H1 (cell line): ENCODE measurements around the gene KRCC1. TPM values are rescaled to one million over a fixed set of nuclear protein-coding genes. Genes with fewer than 3 reads are reported as not detected.

Experiments used
- CTCF ChIA-PET: fragments of 300-600 bp; sonication (Branson Sonifier 250); formaldehyde crosslinking; loops from one replicate; lab custom pipeline; 2021; ENCODE audit not compliant: partially characterized antibody; lab: Charles Lee
- POLR2A ChIA-PET: fragments of 300-600 bp; sonication (Branson Sonifier 250); formaldehyde crosslinking; loops from one replicate; lab custom pipeline; 2021; ENCODE audit warnings: inconsistent platforms; ENCODE audit not compliant: partially characterized antibody; lab: Charles Lee
- DNase-seq, 2 experiments: peaks; one replicate each; pipeline versions ENCODE4 v3.0.0 to v3.0.0-alpha.2; 2010 to 2022; ENCODE audit warnings: low spot score in 2 of 2, low read depth in 1 of 2, mixed read lengths in 1 of 2
- FAIRE-seq: peaks from 2 replicates; lab custom pipeline; 2011; peaks lifted over from hg19 to GRCh38; lab: Jason Lieb, UNC
- H2AFZ ChIP-seq: 2 replicates; pipeline ENCODE4 v1.8.1; 2012; ENCODE audit warnings: low read length, inconsistent platforms
- H2AK5ac ChIP-seq: 2 replicates; pipeline ENCODE4 v1.6.1; 2013; ENCODE audit warnings: low read depth, low read length
- H2BK120ac ChIP-seq: replicated peaks from 2 replicates; pipeline ENCODE3; 2013; ENCODE audit warnings: low read depth, low read length, inconsistent platforms
- H2BK12ac ChIP-seq: 2 replicates; pipeline ENCODE4 v1.6.1; 2013; ENCODE audit warnings: low read depth, low read length
- H2BK15ac ChIP-seq: 2 replicates; pipeline ENCODE4 v1.6.1; 2013; ENCODE audit warnings: low read length
- H2BK20ac ChIP-seq: 2 replicates; pipeline ENCODE4 v1.6.1; 2013; ENCODE audit warnings: low read length
- H2BK5ac ChIP-seq: 2 replicates; pipeline ENCODE4 v1.6.1; 2013; ENCODE audit warnings: low read depth, low read length
- H3K14ac ChIP-seq: 2 replicates; pipeline ENCODE4 v1.6.1; 2013; ENCODE audit warnings: inconsistent platforms; ENCODE audit not compliant: insufficient read length
- H3K18ac ChIP-seq: 2 replicates; pipeline ENCODE4 v1.6.1; 2013; ENCODE audit warnings: low read length; ENCODE audit errors: extremely low read depth
- H3K23ac ChIP-seq: 2 replicates; pipeline ENCODE4 v1.6.1; 2013; ENCODE audit warnings: inconsistent platforms; ENCODE audit not compliant: insufficient read length
- H3K23me2 ChIP-seq: 2 replicates; pipeline ENCODE4 v1.6.1; 2013; ENCODE audit warnings: low read depth, low read length
- H3K27ac ChIP-seq: 2 replicates; pipeline ENCODE4 v1.6.1; 2011; ENCODE audit warnings: low read depth, low read length, inconsistent platforms
- H3K27me3 ChIP-seq, 4 experiments: replicated peaks in 1 of 4; 1 replicate in 1 of 4; 2 replicates in 3 of 4; pipeline versions ENCODE4 v1.6.1 to v1.8.1; 2011 to 2013; ENCODE audit warnings: low read length in 3 of 4, mild to moderate bottlenecking in 3 of 4, inconsistent platforms in 2 of 4, mixed read lengths in 2 of 4, moderate library complexity in 1 of 4; ENCODE audit not compliant: control insufficient read depth in 3 of 4, insufficient read depth in 3 of 4; ENCODE audit errors: extremely low read depth in 1 of 4
- H3K36me3 ChIP-seq, 4 experiments: 2 replicates each; pipeline versions ENCODE4 v1.6.1 to v1.8.1; 2011 to 2013; ENCODE audit warnings: mild to moderate bottlenecking in 4 of 4, low read length in 3 of 4, moderate library complexity in 2 of 4, control low read depth in 1 of 4, inconsistent platforms in 1 of 4; ENCODE audit not compliant: insufficient read depth in 4 of 4, control insufficient read depth in 2 of 4
- H3K4ac ChIP-seq: replicated peaks from 2 replicates; pipeline ENCODE3; 2013; ENCODE audit warnings: low read length, low read depth, mixed read lengths, inconsistent platforms; ENCODE audit not compliant: insufficient read length
- H3K4me1 ChIP-seq, 4 experiments: replicated peaks in 1 of 4; 1 replicate in 1 of 4; 2 replicates in 3 of 4; pipeline versions ENCODE4 v1.6.1 to v1.8.1; 2011 to 2013; ENCODE audit warnings: low read length in 3 of 4, inconsistent platforms in 2 of 4, mixed read lengths in 1 of 4; ENCODE audit not compliant: insufficient read depth in 4 of 4, control insufficient read depth in 3 of 4
- H3K4me2 ChIP-seq, 2 experiments: 2 replicates each; pipeline versions ENCODE4 v1.6.1 to v1.8.1; 2011 to 2013; ENCODE audit warnings: low read depth in 2 of 2, low read length in 2 of 2, control low read depth in 1 of 2, inconsistent platforms in 1 of 2, mild to moderate bottlenecking in 1 of 2; ENCODE audit not compliant: insufficient read depth in 1 of 2
- H3K4me3 ChIP-seq, 4 experiments: fragments of 200-600, 300-600 bp in 1 of 4; sonication (generic), shearing (Covaris generic), sonication (Bioruptor Twin) in 1 of 4; 2 replicates each; pipeline versions ENCODE4 v1.5.1 to v1.8.1; 2011 to 2016; ENCODE audit warnings: low read length in 4 of 4, low read depth in 3 of 4, control low read depth in 2 of 4, inconsistent platforms in 2 of 4, mild to moderate bottlenecking in 2 of 4, mixed read lengths in 1 of 4, moderate library complexity in 1 of 4; ENCODE audit not compliant: insufficient read depth in 2 of 4; ENCODE audit errors: extremely low read depth in 1 of 4
- H3K56ac ChIP-seq: replicated peaks from 2 replicates; pipeline ENCODE3; 2013; ENCODE audit warnings: low read depth, mild to moderate bottlenecking, mixed read lengths, low read length, inconsistent platforms; ENCODE audit not compliant: insufficient read length
- H3K79me1 ChIP-seq: 2 replicates; pipeline ENCODE4 v1.6.1; 2013; ENCODE audit warnings: low read depth, low read length, control low read depth
- H3K79me2 ChIP-seq, 2 experiments: 2 replicates each; pipeline versions ENCODE4 v1.6.1 to v1.8.1; 2012 to 2013; ENCODE audit warnings: low read length in 2 of 2, mild to moderate bottlenecking in 2 of 2, inconsistent platforms in 1 of 2; ENCODE audit not compliant: insufficient read depth in 2 of 2, control insufficient read depth in 1 of 2
- H3K9ac ChIP-seq, 4 experiments: replicated peaks in 1 of 4; 1 replicate in 1 of 4; 2 replicates in 3 of 4; pipeline versions ENCODE4 v1.6.1 to v1.8.1; 2011 to 2013; ENCODE audit warnings: low read depth in 3 of 4, low read length in 3 of 4, control low read depth in 2 of 4, mild to moderate bottlenecking in 2 of 4, moderate library complexity in 2 of 4, inconsistent platforms in 1 of 4; ENCODE audit errors: extremely low read depth in 1 of 4
- H3K9me3 ChIP-seq, 2 experiments: 2 replicates each; pipeline versions ENCODE4 v1.6.1 to v1.8.1; 2012 to 2013; ENCODE audit warnings: mild to moderate bottlenecking in 2 of 2, moderate library complexity in 2 of 2, control low read depth in 1 of 2, inconsistent platforms in 1 of 2, low read depth in 1 of 2, low read length in 1 of 2, mixed read lengths in 1 of 2; ENCODE audit not compliant: insufficient read depth in 2 of 2
- H4K20me1 ChIP-seq, 2 experiments: replicated peaks in 1 of 2; 2 replicates each; pipeline versions ENCODE3 to v1.8.1; 2011 to 2013; ENCODE audit warnings: inconsistent platforms in 2 of 2, low read length in 2 of 2, mild to moderate bottlenecking in 1 of 2; ENCODE audit not compliant: insufficient read depth in 2 of 2, control insufficient read depth in 1 of 2
- H4K5ac ChIP-seq: 2 replicates; pipeline ENCODE4 v1.6.1; 2013; ENCODE audit warnings: low read length, low read depth, mixed read lengths, inconsistent platforms; ENCODE audit not compliant: insufficient read length
- H4K8ac ChIP-seq: 2 replicates; pipeline ENCODE4 v1.8.0; 2013; ENCODE audit warnings: mild to moderate bottlenecking, moderate library complexity, low read length, inconsistent platforms; ENCODE audit not compliant: insufficient read depth; ENCODE audit errors: extremely low read depth
- H4K91ac ChIP-seq: replicated peaks from 2 replicates; pipeline ENCODE3; 2013; ENCODE audit warnings: low read length, mixed read lengths, inconsistent platforms; ENCODE audit not compliant: insufficient read length
- BRCA1 ChIP-seq: IDR thresholded peaks from 2 replicates; pipeline ENCODE4 v1.6.1; 2012; ENCODE audit warnings: low read depth, low read length, improper control_type of control experiment
- GTF2F1 ChIP-seq: IDR thresholded peaks from 2 replicates; pipeline ENCODE4 v1.6.1; 2012; ENCODE audit warnings: low read depth, low read length, improper control_type of control experiment, borderline replicate concordance
- MAFK ChIP-seq: IDR thresholded peaks from 2 replicates; pipeline ENCODE4 v1.6.1; 2012; ENCODE audit warnings: low read depth, mild to moderate bottlenecking, improper control_type of control experiment, low read length
- USF2 ChIP-seq: IDR thresholded peaks from 2 replicates; pipeline ENCODE4 v1.6.1; 2011; ENCODE audit warnings: low read length, improper control_type of control experiment
- WGBS, 2 experiments: shearing (Covaris generic) in 1 of 2; methylation state at CpG; one replicate each; pipeline versions ENCODE4 v1.1.6 to v1.1.7; 2013 to 2015; ENCODE audit warnings: low lambda C conversion rate in 2 of 2, mixed read lengths in 2 of 2, inconsistent platforms in 1 of 2, low coverage in 1 of 2, missing lambda C conversion rate in 1 of 2; ENCODE audit not compliant: insufficient replicate concordance in 2 of 2, insufficient coverage in 1 of 2, insufficient read length in 1 of 2; ENCODE audit errors: extremely low coverage in 1 of 2, missing lambda C conversion rate in 1 of 2; 5-methylcytosine and 5-hydroxymethylcytosine counted together
- polyA plus RNA-seq, 7 experiments: library from polyadenylated mRNA; depleted of rRNA in 3 of 7; stranded (reverse) in 5 of 7; unstranded in 2 of 7; fragments of >200 nt in 5 of 7; fragments of 200-250 nt in 2 of 7; gene quantifications; 1 replicate in 5 of 7; 2 replicates in 1 of 7; 4 replicates in 1 of 7; pipeline versions ENCODE4 v1.2.1 to v1.2.3, GENCODE V29; 2011 to 2013; ENCODE audit warnings: missing spikeins in 2 of 7, mixed read lengths in 2 of 7
- total RNA-seq: library from RNA; stranded (reverse); fragmentation: NEBNext Ultra II Directional; extraction: Animal tissue kit (Norgen Biotek cat#: 25700); gene quantifications from 2 replicates; pipeline ENCODE4 v1.2.1, GENCODE V29; 2021

Gene KRCC1
- total and polyA plus RNA-seq, 2 of the 8 experiments (the other 6 are each of a cell fraction or from before 2014, with no cell fraction given), result 5.1 to 8.5 TPM

DNA sequence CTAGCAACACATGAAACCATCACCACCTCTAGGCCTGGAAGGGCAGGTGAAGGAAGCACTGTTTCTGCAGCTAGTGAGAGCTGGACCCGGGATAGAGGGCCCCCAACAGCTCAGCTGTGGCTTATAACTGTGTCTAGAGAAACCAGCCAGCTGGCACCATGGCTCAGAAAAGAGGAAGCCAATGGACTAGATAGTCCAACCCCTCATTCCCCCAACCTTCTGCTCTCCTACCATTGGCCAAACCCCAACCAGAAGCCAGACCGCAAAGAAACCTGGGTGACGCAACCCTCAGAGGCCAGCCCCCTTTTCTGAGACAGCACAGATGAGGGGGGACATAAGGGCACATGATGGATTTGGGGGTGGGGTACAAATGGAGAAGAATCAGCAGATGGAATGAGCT, 36.4 kb upstream of the KRCC1 start:
- H3K23ac ChIP-seq, result no peak overlapping the region
- no peak overlapping the region for H3K56ac ChIP-seq
- H3K27ac ChIP-seq, result no peak overlapping the region
- ChIA-PET POLR2A (interaction anchor here (0.8 to 1.2 kb wide), 2 partner anchors 37 to 75 kb away, joined by 3 read pairs; no protein-coding TSS in a partner anchor), CTCF (interaction anchor here (0.5 to 0.8 kb wide), 2 partner anchors 32 to 329 kb away, joined by 3 to 4 read pairs; no protein-coding TSS in a partner anchor)
- H2BK12ac ChIP-seq, result no peak overlapping the region
- H3K4me2 ChIP-seq, result no peak overlapping the region
- DNase-seq (no peak), FAIRE-seq (no peak)
- H3K79me1 ChIP-seq, result no peaks in the 10 kb centered on the region
- no peak overlapping the region for H3K14ac ChIP-seq
- no peak overlapping the region for H2AK5ac ChIP-seq
- no peaks in the 10 kb centered on the region for H4K20me1 ChIP-seq
- H2BK15ac ChIP-seq, result no peak overlapping the region
- H3K9me3 ChIP-seq, result no peaks in the 10 kb centered on the region
- no peaks in the 10 kb centered on the region for H3K79me2 ChIP-seq
- H2AFZ ChIP-seq, result no peak overlapping the region
- H2BK20ac ChIP-seq, result no peak overlapping the region
- H3K27me3 ChIP-seq, result no peaks in the 10 kb centered on the region
- no peak overlapping the region for H3K4me3 ChIP-seq
- peaks cover 0 to 4% (median 2%) of the 10 kb centered on the region in 4 experiments; a peak in 4 of 7 replicates for H3K4me1 ChIP-seq
- no peak overlapping the region for H3K4ac ChIP-seq
- no peak overlapping the region for H3K18ac ChIP-seq
- no peak overlapping the region for H4K5ac ChIP-seq
- H4K8ac ChIP-seq, result no peak overlapping the region
- WGBS, 2 experiments, result 63% methylated on average over 3 of the region's 3 CpGs; no CpG with 5 or more reads in 1 of the 2 experiments
- no peaks in the 10 kb centered on the region for H3K36me3 ChIP-seq
- no peak overlapping the region for H4K91ac ChIP-seq
- no peaks in the 10 kb centered on the region for H3K23me2 ChIP-seq
- H3K9ac ChIP-seq, result no peak overlapping the region
- no peak overlapping the region for H2BK5ac ChIP-seq
- H2BK120ac ChIP-seq, result no peak overlapping the region
- TF ChIP-seq USF2 (no peak), GTF2F1 (no peak), MAFK (no peak), BRCA1 (no peak)
